ENCODE results near the gene FSIP1.

The FSIP1 gene

GRCh38 chr15:39579487-39580116, 203.0 kb downstream of the FSIP1 start:
- no peak for DNase-seq

- no peak for DNase-seq
Measured at GRCh38 chr15:39578851-39579486, 203.7 kb downstream of the FSIP1 start.

GRCh38 chr15:39575180-39575579, 207.5 kb downstream of the FSIP1 start:
- no peak for DNase-seq

- no peak for DNase-seq
Measured at GRCh38 chr15:39574427-39574826, 208.2 kb downstream of the FSIP1 start.

GRCh38 chr15:39573844-39574243, 208.8 kb downstream of the FSIP1 start:
- no peak for DNase-seq

- no peak for DNase-seq
Measured at GRCh38 chr15:39573287-39573686, 209.4 kb downstream of the FSIP1 start.

GRCh38 chr15:39565851-39566250, 216.8 kb downstream of the FSIP1 start:
- DNase-seq, result no peak

- no peak for DNase-seq
Measured at GRCh38 chr15:39564972-39565665, 217.5 kb downstream of the FSIP1 start.

- no peak for DNase-seq
Measured at GRCh38 chr15:39558421-39558820, 224.2 kb downstream of the FSIP1 start.

- peak; percentile 71 for DNase-seq
Measured at GRCh38 chr15:39556461-39556860, 226.2 kb downstream of the FSIP1 start.

- no peak for DNase-seq
Measured at GRCh38 chr15:39555885-39556284, 226.8 kb downstream of the FSIP1 start.

- no peak for DNase-seq
Measured at GRCh38 chr15:39554746-39555387, 227.8 kb downstream of the FSIP1 start.

GRCh38 chr15:39553947-39554693, 228.5 kb downstream of the FSIP1 start:
- DNase-seq, result no peak

GRCh38 chr15:39552556-39552955, 230.1 kb downstream of the FSIP1 start:
- DNase-seq, result no peak

- no peak for DNase-seq
Measured at GRCh38 chr15:39551476-39551875, 231.2 kb downstream of the FSIP1 start.
